ENCODE results near the gene PLS1.
"Not testable (repeated sequence)": the region's sequence is repeated elsewhere in the genome, so short reads cannot be mapped to it uniquely, and the experiment has no call there.

The PLS1 gene

GRCh38 chr3:142709207-142709606 is 113.0 kb downstream of the PLS1 start:
- H3K4me3 ChIP-seq (ENCODE audit: low read depth in 1 of 2, low read length in 1 of 2) = no peak overlapping the region
- H3K9me3 ChIP-seq = no peaks in the 10 kb centered on the region
- no peaks in the 10 kb centered on the region for H3K4me1 ChIP-seq (ENCODE audit: control insufficient read depth in 1 of 2, insufficient read depth in 1 of 2, low read depth in 1 of 2, low read length in 1 of 2)
- TF ChIP-seq, protein P1, sequence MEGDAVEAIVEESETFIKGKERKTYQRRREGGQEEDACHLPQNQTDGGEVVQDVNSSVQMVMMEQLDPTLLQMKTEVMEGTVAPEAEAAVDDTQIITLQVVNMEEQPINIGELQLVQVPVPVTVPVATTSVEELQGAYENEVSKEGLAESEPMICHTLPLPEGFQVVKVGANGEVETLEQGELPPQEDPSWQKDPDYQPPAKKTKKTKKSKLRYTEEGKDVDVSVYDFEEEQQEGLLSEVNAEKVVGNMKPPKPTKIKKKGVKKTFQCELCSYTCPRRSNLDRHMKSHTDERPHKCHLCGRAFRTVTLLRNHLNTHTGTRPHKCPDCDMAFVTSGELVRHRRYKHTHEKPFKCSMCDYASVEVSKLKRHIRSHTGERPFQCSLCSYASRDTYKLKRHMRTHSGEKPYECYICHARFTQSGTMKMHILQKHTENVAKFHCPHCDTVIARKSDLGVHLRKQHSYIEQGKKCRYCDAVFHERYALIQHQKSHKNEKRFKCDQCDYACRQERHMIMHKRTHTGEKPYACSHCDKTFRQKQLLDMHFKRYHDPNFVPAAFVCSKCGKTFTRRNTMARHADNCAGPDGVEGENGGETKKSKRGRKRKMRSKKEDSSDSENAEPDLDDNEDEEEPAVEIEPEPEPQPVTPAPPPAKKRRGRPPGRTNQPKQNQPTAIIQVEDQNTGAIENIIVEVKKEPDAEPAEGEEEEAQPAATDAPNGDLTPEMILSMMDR (IDR thresholded peaks at IDR 0.05) = no peak
- H3K27me3 ChIP-seq = no peaks in the 10 kb centered on the region
- no peak overlapping the region for H3K27ac ChIP-seq
- H3K36me3 ChIP-seq = peaks cover 8% of the 10 kb centered on the region

GRCh38 chr3:142714882-142715281 is 118.7 kb downstream of the PLS1 start:
- H3K36me3 ChIP-seq; H3K27ac ChIP-seq; H3K4me1 ChIP-seq (ENCODE audit: control insufficient read depth in 1 of 2, insufficient read depth in 1 of 2, low read depth in 1 of 2, low read length in 1 of 2); H3K4me3 ChIP-seq (ENCODE audit: low read depth in 1 of 2, low read length in 1 of 2); H3K27me3 ChIP-seq; H3K9me3 ChIP-seq: not testable (repeated sequence)

DNA sequence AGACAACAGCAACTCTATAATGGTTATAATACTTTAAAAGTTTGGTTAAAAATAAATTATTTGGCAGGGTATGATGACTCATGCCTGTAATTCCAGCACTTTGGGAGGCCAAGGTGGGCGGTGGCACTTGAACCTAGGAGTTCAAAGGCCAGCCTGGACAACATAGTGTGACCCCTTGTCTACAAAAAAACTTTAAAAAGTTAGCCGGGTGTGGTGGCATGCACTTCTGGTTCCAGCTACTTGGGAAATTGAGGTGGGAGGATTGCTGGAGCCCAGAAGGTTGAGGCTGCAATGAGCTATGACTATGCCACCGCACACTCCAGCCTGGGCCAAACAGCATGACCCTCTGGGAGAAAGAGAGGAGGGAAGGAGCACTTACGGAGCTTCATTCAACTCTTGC is 119.9 kb downstream of the PLS1 start:
- TF ChIP-seq, protein P1 (IDR thresholded peaks at IDR 0.05) = no peak
- H3K4me3 ChIP-seq (ENCODE audit: low read depth in 1 of 2, low read length in 1 of 2) = no peak overlapping the region
- peaks cover 5% of the 10 kb centered on the region for H3K27me3 ChIP-seq
- no peak overlapping the region for H3K27ac ChIP-seq
- H3K36me3 ChIP-seq = peaks cover 8% of the 10 kb centered on the region
- H3K9me3 ChIP-seq = no peaks in the 10 kb centered on the region
- no peaks in the 10 kb centered on the region for H3K4me1 ChIP-seq (ENCODE audit: control insufficient read depth in 1 of 2, insufficient read depth in 1 of 2, low read depth in 1 of 2, low read length in 1 of 2)

DNA sequence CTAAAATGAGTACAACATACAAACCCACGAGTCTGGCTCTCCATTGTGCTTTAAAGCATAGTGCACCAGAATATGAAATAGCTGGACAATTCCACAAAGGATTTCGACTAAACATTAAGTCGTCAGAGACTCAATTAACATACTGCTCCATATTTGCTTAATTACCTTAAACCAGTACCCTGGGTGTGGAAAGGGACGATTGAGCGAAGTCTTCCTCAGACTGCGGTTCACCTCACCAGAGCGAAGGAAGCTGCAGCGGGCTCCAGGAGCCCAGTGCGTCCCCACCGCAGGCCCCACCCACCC is 127.4 kb downstream of the PLS1 start:
- TF ChIP-seq, protein P1 (IDR thresholded peaks at IDR 0.05) = no peak
- no peaks in the 10 kb centered on the region for H3K9me3 ChIP-seq
- peaks cover 11 to 13% of the 10 kb centered on the region in 2 experiments for H3K4me1 ChIP-seq (ENCODE audit: control insufficient read depth in 1 of 2, insufficient read depth in 1 of 2, low read depth in 1 of 2, low read length in 1 of 2)
- H3K36me3 ChIP-seq = no peaks in the 10 kb centered on the region
- H3K27me3 ChIP-seq = peaks cover 80% of the 10 kb centered on the region
- H3K27ac ChIP-seq = no peak overlapping the region
- peak overlapping the region in 1 of 2 experiments; percentile 64 for H3K4me3 ChIP-seq (ENCODE audit: low read depth in 1 of 2, low read length in 1 of 2)

- Histone ChIP-seq H3K36me3 (no peaks in the 10 kb centered on the region), H3K4me1 (ENCODE audit: control insufficient read depth in 1 of 2, insufficient read depth in 1 of 2, low read depth in 1 of 2, low read length in 1 of 2) (peaks cover 11 to 13% of the 10 kb centered on the region in 2 experiments), H3K9me3 (no peaks in the 10 kb centered on the region), H3K27ac (no peak within 1 kb of the TSS), H3K27me3 (peaks cover 85% of the 10 kb centered on the region), H3K4me3 (ENCODE audit: low read depth in 1 of 2, low read length in 1 of 2) (peak within 1 kb of the TSS; percentile 64 to 65)
- TF ChIP-seq, protein P1 (IDR thresholded peaks at IDR 0.05) = no peak
Measured at GRCh38 chr3:142723968-142724681, 127.9 kb downstream of the PLS1 start, which contains the start of gene TRPC1. Gene TRPC1 (plus strand): TSS chr3:142724034. CDS start chr3:142724560, 526 bp downstream.

DNA sequence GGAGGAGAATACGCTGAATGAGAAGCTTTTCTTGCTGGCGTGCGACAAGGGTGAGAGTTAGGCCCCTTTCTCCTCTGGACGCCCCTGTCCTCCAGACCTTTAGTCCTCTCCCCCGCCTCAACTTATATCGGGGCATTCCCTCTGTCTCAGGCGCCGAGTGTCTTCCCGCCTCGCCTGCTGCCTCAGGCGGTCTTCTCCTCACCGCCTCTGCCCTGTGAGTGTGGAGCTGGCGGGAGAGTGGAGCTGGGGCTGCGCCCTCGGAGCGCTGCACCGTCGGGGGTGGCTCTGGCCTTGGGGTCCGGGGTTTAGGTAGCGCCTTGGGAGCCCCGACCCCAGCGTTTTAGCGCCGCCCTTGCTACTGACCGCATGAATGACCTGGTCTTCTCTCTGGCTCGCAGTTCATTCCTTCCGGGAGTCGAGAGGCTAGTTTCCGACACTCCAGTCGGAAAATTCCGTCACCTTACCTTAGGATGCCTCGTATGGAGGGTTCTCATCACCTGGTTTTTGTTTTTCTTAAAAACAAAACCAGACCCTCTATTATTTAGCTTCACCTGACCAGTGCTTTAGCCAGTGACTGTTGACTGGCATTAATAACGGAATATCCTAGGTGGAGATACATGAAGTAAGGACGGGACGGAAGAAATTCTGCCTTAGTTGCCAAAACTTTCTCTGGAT is 128.6 kb downstream of the PLS1 start:
- Histone ChIP-seq H3K4me3 (ENCODE audit: low read depth in 1 of 2, low read length in 1 of 2) (peak overlapping the region; percentile 64 to 65), H3K27ac (no peak overlapping the region), H3K27me3 (peaks cover 87% of the 10 kb centered on the region), H3K9me3 (no peaks in the 10 kb centered on the region), H3K4me1 (ENCODE audit: control insufficient read depth in 1 of 2, insufficient read depth in 1 of 2, low read depth in 1 of 2, low read length in 1 of 2) (peaks cover 11 to 13% of the 10 kb centered on the region in 2 experiments), H3K36me3 (no peaks in the 10 kb centered on the region)
- TF ChIP-seq, protein P1 (IDR thresholded peaks at IDR 0.05) = no peak
